HG02588 (cell line): ENCODE data around the gene TP53INP2.
"Not testable (repeated sequence)": the region's sequence is repeated elsewhere in the genome, so short reads cannot be mapped to it uniquely, and the experiment has no call there.

Source experiments
- ATAC-seq: cut with Tn5 transposase; IDR thresholded peaks from one replicate; pipeline ENCODE4 v1.9.1; 2021; ENCODE audit warnings: mild to moderate bottlenecking, moderate library complexity; ENCODE audit not compliant: unreplicated experiment

Gene TP53INP2

GRCh38 chr20:34705397-34706301 lies 1.5 kb downstream of the TP53INP2 start:
- ATAC-seq = no peak

- ATAC-seq = no peak
Observed at GRCh38 chr20:34706302-34706875, 2.2 kb downstream of the TP53INP2 start.

- ATAC-seq = no peak
Observed at GRCh38 chr20:34706912-34707784, 3.0 kb downstream of the TP53INP2 start.

- no peak for ATAC-seq
Observed at GRCh38 chr20:34708621-34709043, 4.5 kb downstream of the TP53INP2 start.

- ATAC-seq = peak; percentile 42
Observed at GRCh38 chr20:34709044-34709830, 5.1 kb downstream of the TP53INP2 start.

GRCh38 chr20:34709831-34710567 lies 5.9 kb downstream of the TP53INP2 start:
- ATAC-seq = peak; percentile 15

- ATAC-seq = no peak
Observed at GRCh38 chr20:34710568-34710839, 6.4 kb downstream of the TP53INP2 start.

- no peak for ATAC-seq
Observed at GRCh38 chr20:34710861-34711574, 6.9 kb downstream of the TP53INP2 start.

- no peak for ATAC-seq
Observed at GRCh38 chr20:34711813-34712430, 7.8 kb downstream of the TP53INP2 start.

GRCh38 chr20:34712525-34713192 lies 8.5 kb downstream of the TP53INP2 start:
- no peak for ATAC-seq

- ATAC-seq = no peak
Observed at GRCh38 chr20:34713194-34713943, 9.2 kb downstream of the TP53INP2 start.

GRCh38 chr20:34713944-34714515 lies 9.9 kb downstream of the TP53INP2 start:
- not testable (repeated sequence) for ATAC-seq

- no peak for ATAC-seq
Observed at GRCh38 chr20:34715384-34715783, 11.2 kb downstream of the TP53INP2 start.

- no peak for ATAC-seq
Observed at GRCh38 chr20:34716921-34717229, 12.7 kb downstream of the TP53INP2 start.

GRCh38 chr20:34717230-34718095 lies 13.3 kb downstream of the TP53INP2 start:
- no peak for ATAC-seq

GRCh38 chr20:34719242-34720017 lies 15.3 kb downstream of the TP53INP2 start:
- ATAC-seq = peak; percentile 89
